Trophoblast cell (in vitro differentiated cells and primary cell): Measurements from ENCODE around the gene AGBL1.

Experiments used
- DNase-seq, 2 donors: peaks; one replicate each; pipeline ENCODE4 v3.0.0-alpha.2; 2016
- H2AFZ ChIP-seq: 2 replicates; pipeline ENCODE4 v1.6.1; 2013; ENCODE audit warnings: low read length, moderate library complexity, mild to moderate bottlenecking; ENCODE audit not compliant: insufficient read depth, poor library complexity
- H2AK5ac ChIP-seq: 2 replicates; pipeline ENCODE4 v1.6.1; 2013; ENCODE audit warnings: mild to moderate bottlenecking, low read length
- H2BK120ac ChIP-seq: 2 replicates; pipeline ENCODE4 v1.6.1; 2013; ENCODE audit warnings: low read length, mild to moderate bottlenecking, moderate library complexity; ENCODE audit not compliant: insufficient read depth, poor library complexity
- H2BK12ac ChIP-seq: 2 replicates; pipeline ENCODE4 v1.6.1; 2013; ENCODE audit warnings: mild to moderate bottlenecking, low read length, moderate library complexity
- H2BK5ac ChIP-seq: 2 replicates; pipeline ENCODE4 v1.6.1; 2013; ENCODE audit warnings: low read length, low read depth, moderate library complexity, mild to moderate bottlenecking; ENCODE audit not compliant: poor library complexity
- H3K14ac ChIP-seq: 2 replicates; pipeline ENCODE4 v1.6.1; 2013; ENCODE audit warnings: mild to moderate bottlenecking, low read length
- H3K18ac ChIP-seq: 2 replicates; pipeline ENCODE4 v1.6.1; 2013; ENCODE audit warnings: mild to moderate bottlenecking, low read length
- H3K23ac ChIP-seq: 2 replicates; pipeline ENCODE4 v1.6.1; 2013; ENCODE audit warnings: low read length
- H3K27ac ChIP-seq: 2 replicates; pipeline ENCODE4 v1.5.1; 2013; ENCODE audit warnings: low read depth, mild to moderate bottlenecking, inconsistent platforms, low read length, moderate library complexity
- H3K27me3 ChIP-seq: 2 replicates; pipeline ENCODE4 v1.6.1; 2013; ENCODE audit warnings: inconsistent platforms, mild to moderate bottlenecking, low read length, moderate library complexity; ENCODE audit not compliant: insufficient read depth
- H3K36me3 ChIP-seq, 2 experiments: 1 replicate in 1 of 2; 2 replicates in 1 of 2; pipeline ENCODE4 v1.6.1; 2013; ENCODE audit warnings: low read length in 2 of 2, mild to moderate bottlenecking in 2 of 2, moderate library complexity in 1 of 2; ENCODE audit not compliant: insufficient read depth in 2 of 2, control insufficient read depth in 1 of 2
- H3K4ac ChIP-seq: 2 replicates; pipeline ENCODE4 v1.6.1; 2013; ENCODE audit warnings: low read depth, mild to moderate bottlenecking, low read length, moderate library complexity
- H3K4me1 ChIP-seq, 2 experiments: 1 replicate in 1 of 2; 2 replicates in 1 of 2; pipeline ENCODE4 v1.6.1; 2013; ENCODE audit warnings: low read length in 2 of 2, mild to moderate bottlenecking in 2 of 2, moderate library complexity in 1 of 2; ENCODE audit not compliant: insufficient read depth in 2 of 2, control insufficient read depth in 1 of 2
- H3K4me2 ChIP-seq: 2 replicates; pipeline ENCODE4 v1.6.1; 2013; ENCODE audit warnings: inconsistent platforms, mild to moderate bottlenecking, low read length, moderate library complexity
- H3K4me3 ChIP-seq: 2 replicates; pipeline ENCODE4 v1.5.1; 2013; ENCODE audit warnings: mild to moderate bottlenecking, low read depth, low read length, inconsistent platforms
- H3K79me1 ChIP-seq: one replicate; pipeline ENCODE4 v1.6.1; 2013; ENCODE audit warnings: low read length
- H3K79me2 ChIP-seq: 2 replicates; pipeline ENCODE4 v1.6.1; 2013; ENCODE audit warnings: low read length, mild to moderate bottlenecking; ENCODE audit not compliant: control insufficient read depth, insufficient read depth, poor library complexity
- H3K9ac ChIP-seq: 2 replicates; pipeline ENCODE4 v1.6.1; 2013; ENCODE audit warnings: mild to moderate bottlenecking, low read length
- H3K9me3 ChIP-seq: 2 replicates; pipeline ENCODE4 v1.6.1; 2013; ENCODE audit warnings: low read depth, mild to moderate bottlenecking, control low read depth, inconsistent platforms, low read length; ENCODE audit not compliant: insufficient read depth
- H4K12ac ChIP-seq: 2 replicates; pipeline ENCODE4 v1.6.1; 2013; ENCODE audit warnings: low read depth, mild to moderate bottlenecking, low read length, moderate library complexity
- H4K8ac ChIP-seq: 2 replicates; pipeline ENCODE4 v1.6.1; 2013; ENCODE audit warnings: low read depth, mild to moderate bottlenecking, low read length, moderate library complexity
- H4K91ac ChIP-seq: one replicate; pipeline ENCODE4 v1.6.1; 2013; ENCODE audit warnings: low read depth, mild to moderate bottlenecking, low read length, moderate library complexity
- WGBS: extraction: QIAGEN DNeasy Blood & Tissue Kit; methylation state at CpG from one replicate; pipeline ENCODE4 v1.1.7; 2013; ENCODE audit warnings: missing lambda C conversion rate; ENCODE audit not compliant: insufficient read length, insufficient coverage; ENCODE audit errors: extremely low coverage; 5-methylcytosine and 5-hydroxymethylcytosine counted together

The AGBL1 gene

DNA sequence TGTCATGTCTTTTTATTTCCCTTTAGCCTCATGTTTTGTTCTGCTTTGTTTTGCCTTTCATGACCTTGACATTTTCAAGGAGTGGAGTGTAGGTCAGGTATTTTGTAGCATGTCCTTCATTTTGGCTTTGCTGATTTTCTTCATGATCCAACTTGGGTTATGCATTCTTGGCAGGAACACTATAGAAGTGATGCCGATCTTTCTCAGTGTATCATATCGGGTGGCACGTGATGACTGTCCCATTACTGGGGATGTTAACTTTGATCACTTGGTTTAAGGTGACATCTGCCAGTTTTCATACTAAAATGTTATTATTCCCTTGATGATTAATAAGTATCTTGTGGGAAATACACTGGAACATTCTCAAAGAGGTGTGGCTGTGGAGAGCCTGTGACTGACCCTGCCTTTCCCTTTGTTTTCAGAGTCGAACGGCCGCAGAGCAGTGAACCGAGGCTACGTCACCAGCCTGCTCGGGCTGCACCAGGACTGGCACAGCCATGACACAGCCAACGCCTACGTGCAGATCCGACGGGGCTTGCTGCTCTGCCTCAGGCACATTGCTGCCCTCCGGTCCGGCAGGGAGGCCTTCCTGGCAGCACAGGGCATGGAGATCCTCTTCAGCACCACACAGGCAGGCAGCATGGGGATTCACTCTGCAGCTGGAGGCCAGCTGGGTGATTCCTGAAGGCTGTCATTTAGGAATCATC lies 167.7 kb downstream of the AGBL1 start:
- H3K18ac ChIP-seq: no peak overlapping the region
- no peak overlapping the region for H2AFZ ChIP-seq
- no peak overlapping the region for H3K4ac ChIP-seq
- H3K4me1 ChIP-seq: no peaks in the 10 kb centered on the region
- H3K4me3 ChIP-seq: peak overlapping the region; percentile 5
- no peak overlapping the region for H4K91ac ChIP-seq
- no peak overlapping the region for H3K27ac ChIP-seq
- H3K27me3 ChIP-seq: no peaks in the 10 kb centered on the region
- H3K14ac ChIP-seq: no peak overlapping the region
- H2AK5ac ChIP-seq: no peak overlapping the region
- no peak overlapping the region for H2BK120ac ChIP-seq
- no peak overlapping the region for H2BK5ac ChIP-seq
- DNase-seq: no peak
- H3K23ac ChIP-seq: no peak overlapping the region
- WGBS: no CpG with 5 or more reads among the region's 15 CpGs
- H3K9me3 ChIP-seq: no peaks in the 10 kb centered on the region
- no peak overlapping the region for H3K4me2 ChIP-seq
- H3K79me2 ChIP-seq: no peaks in the 10 kb centered on the region
- no peak overlapping the region for H2BK12ac ChIP-seq
- H3K36me3 ChIP-seq: no peaks in the 10 kb centered on the region
- H3K79me1 ChIP-seq: no peaks in the 10 kb centered on the region
- no peak overlapping the region for H4K8ac ChIP-seq
- H4K12ac ChIP-seq: no peak overlapping the region
- H3K9ac ChIP-seq: no peak overlapping the region

GRCh38 chr15:86255247-86255646 lies 175.6 kb downstream of the AGBL1 start:
- Histone ChIP-seq H3K4me1 (no peaks in the 10 kb centered on the region), H3K14ac (no peak overlapping the region), H2AK5ac (no peak overlapping the region), H2BK5ac (no peak overlapping the region), H3K4me3 (no peak overlapping the region), H3K27ac (no peak overlapping the region), H3K4ac (no peak overlapping the region), H3K9me3 (no peaks in the 10 kb centered on the region), H4K91ac (no peak overlapping the region), H3K36me3 (no peaks in the 10 kb centered on the region), H4K8ac (no peak overlapping the region), H2BK12ac (no peak overlapping the region), H3K4me2 (no peak overlapping the region), H3K79me1 (no peaks in the 10 kb centered on the region), H2BK120ac (no peak overlapping the region), H3K9ac (no peak overlapping the region), H4K12ac (no peak overlapping the region), H2AFZ (no peak overlapping the region), H3K79me2 (no peaks in the 10 kb centered on the region), H3K27me3 (no peaks in the 10 kb centered on the region), H3K23ac (no peak overlapping the region), H3K18ac (no peak overlapping the region)
- DNase-seq: no peak
- no CpG with 5 or more reads among the region's 2 CpGs for WGBS

- no peak for DNase-seq
Measured at GRCh38 chr15:86256628-86257027, 177.0 kb downstream of the AGBL1 start.

DNA sequence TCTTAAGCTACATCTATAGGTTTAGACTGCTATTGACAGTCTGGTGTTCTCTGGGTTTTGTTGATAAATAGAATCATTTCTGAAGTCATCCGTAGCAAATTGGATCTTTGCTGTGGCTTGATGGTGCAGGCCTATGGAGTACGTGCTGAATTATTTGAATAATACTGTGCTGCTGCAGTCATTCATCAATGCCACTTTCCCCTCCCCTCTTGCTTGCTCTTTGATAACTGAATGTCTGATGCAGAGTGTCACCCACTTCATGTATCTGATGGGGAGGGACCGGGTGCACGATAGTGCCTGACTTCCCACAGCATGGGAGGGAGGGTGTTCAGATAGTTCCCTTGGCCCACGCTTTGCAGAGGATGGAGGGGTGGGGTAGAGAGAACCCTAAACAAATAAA lies 179.9 kb downstream of the AGBL1 start:
- no peaks in the 10 kb centered on the region for H3K79me1 ChIP-seq
- H3K18ac ChIP-seq: no peak overlapping the region
- no peak overlapping the region for H2AFZ ChIP-seq
- H3K4me3 ChIP-seq: no peak overlapping the region
- WGBS: no CpG with 5 or more reads among the region's 5 CpGs
- H3K4ac ChIP-seq: no peak overlapping the region
- no peaks in the 10 kb centered on the region for H3K79me2 ChIP-seq
- H3K9me3 ChIP-seq: no peaks in the 10 kb centered on the region
- no peaks in the 10 kb centered on the region for H3K36me3 ChIP-seq
- no peak overlapping the region for H3K14ac ChIP-seq
- no peak overlapping the region for H4K8ac ChIP-seq
- H4K91ac ChIP-seq: no peak overlapping the region
- no peaks in the 10 kb centered on the region for H3K27me3 ChIP-seq
- H3K4me1 ChIP-seq: no peaks in the 10 kb centered on the region
- no peak overlapping the region for H3K4me2 ChIP-seq
- no peak overlapping the region for H3K23ac ChIP-seq
- no peak overlapping the region for H2AK5ac ChIP-seq
- no peak overlapping the region for H2BK120ac ChIP-seq
- no peak overlapping the region for H2BK5ac ChIP-seq
- H3K27ac ChIP-seq: no peak overlapping the region
- H3K9ac ChIP-seq: no peak overlapping the region
- H4K12ac ChIP-seq: no peak overlapping the region
- H2BK12ac ChIP-seq: no peak overlapping the region
- no peak for DNase-seq

More at GRCh38 chr15:86256628-86257027, 177.0 kb downstream of the AGBL1 start:
- WGBS: no CpG with 5 or more reads among the region's 6 CpGs
- H3K36me3 ChIP-seq: no peaks in the 10 kb centered on the region
- no peaks in the 10 kb centered on the region for H3K27me3 ChIP-seq
- no peak overlapping the region for H2AK5ac ChIP-seq
- H3K4ac ChIP-seq: no peak overlapping the region
- no peak overlapping the region for H3K27ac ChIP-seq
- H3K79me2 ChIP-seq: no peaks in the 10 kb centered on the region
- no peak overlapping the region for H3K18ac ChIP-seq
- no peak overlapping the region for H4K91ac ChIP-seq
- H4K8ac ChIP-seq: no peak overlapping the region
- no peaks in the 10 kb centered on the region for H3K79me1 ChIP-seq
- no peak overlapping the region for H2BK5ac ChIP-seq
- no peak overlapping the region for H3K4me2 ChIP-seq
- no peak overlapping the region for H3K4me3 ChIP-seq
- no peaks in the 10 kb centered on the region for H3K9me3 ChIP-seq
- H3K23ac ChIP-seq: no peak overlapping the region
- H2BK120ac ChIP-seq: no peak overlapping the region
- H3K4me1 ChIP-seq: no peaks in the 10 kb centered on the region
- H2BK12ac ChIP-seq: no peak overlapping the region
- no peak overlapping the region for H2AFZ ChIP-seq
- no peak overlapping the region for H4K12ac ChIP-seq
- H3K14ac ChIP-seq: no peak overlapping the region
- H3K9ac ChIP-seq: no peak overlapping the region
